Heart left ventricle (tissue), 16 donors: ENCODE results near the gene TMEM237. TPM values are rescaled to one million over a fixed set of nuclear protein-coding genes. Genes with fewer than 3 reads are reported as not detected.

Source experiments
- ATAC-seq, 4 donors: fragments of 200-7000 bp; cut with Tn5 transposase; one replicate each; pipeline ENCODE4 v1.9.1; 2020 to 2022; ENCODE audit warnings: moderate library complexity in 4 of 4, mild to moderate bottlenecking in 3 of 4, moderate number of reproducible peaks in 1 of 4
- DNase-seq, 5 donors: peaks; one replicate each; pipeline ENCODE4 v3.0.0-alpha.2; 2020
- H3K27ac ChIP-seq, 12 donors: fragments of 200-600 bp; sonication (generic) in 4 of 12; one replicate each; pipeline versions ENCODE4 v1.5.0 to v1.8.0; 2016 to 2022; ENCODE audit warnings: mild to moderate bottlenecking in 2 of 12
- H3K27me3 ChIP-seq, 9 donors: fragments of 200-600 bp; sonication (generic) in 2 of 9; one replicate each; pipeline versions ENCODE4 v1.5.1 to v1.8.0; 2016 to 2022; ENCODE audit warnings: mild to moderate bottlenecking in 3 of 9
- H3K36me3 ChIP-seq, 9 donors: fragments of 200-600 bp; sonication (generic) in 2 of 9; one replicate each; pipeline versions ENCODE4 v1.5.0 to v1.8.0; 2018 to 2022; ENCODE audit warnings: mild to moderate bottlenecking in 2 of 9
- H3K4me1 ChIP-seq, 12 donors: fragments of 200-600 bp; sonication (generic) in 4 of 12; one replicate each; pipeline versions ENCODE4 v1.5.0 to v1.8.0; 2016 to 2022; ENCODE audit warnings: mild to moderate bottlenecking in 3 of 12
- H3K4me3 ChIP-seq, 12 donors: fragments of 200-600 bp; sonication (generic) in 4 of 12; one replicate each; pipeline versions ENCODE4 v1.5.0 to v1.8.0; 2017 to 2022; ENCODE audit warnings: mild to moderate bottlenecking in 9 of 12, moderate library complexity in 4 of 12
- H3K9me3 ChIP-seq, 12 donors: fragments of 200-600 bp; sonication (generic) in 4 of 12; one replicate each; pipeline versions ENCODE4 v1.5.0 to v1.8.0; 2016 to 2022; ENCODE audit warnings: mild to moderate bottlenecking in 1 of 12
- CTCF ChIP-seq, 12 donors: fragments of 200-600 bp; sonication (generic) in 4 of 12; IDR thresholded peaks; one replicate each; pipeline versions ENCODE4 v1.5.0 to v1.8.0; 2018 to 2022; ENCODE audit warnings: antibody characterized with exemption in 12 of 12, mild to moderate bottlenecking in 5 of 12
- POLR2A ChIP-seq, 2 donors: fragments of 450-650 bp; IDR thresholded peaks; one replicate each; pipeline ENCODE4 v1.6.1; 2017; ENCODE audit warnings: antibody characterized with exemption in 2 of 2, mild to moderate bottlenecking in 2 of 2, moderate library complexity in 2 of 2
- WGBS, 4 donors: extraction: QIAGEN DNeasy Blood & Tissue Kit in 2 of 4; methylation state at CpG; one replicate each; pipeline versions ENCODE4 v1.1.5 to v1.1.7; 2013 to 2018; 5-methylcytosine and 5-hydroxymethylcytosine counted together
- intact Hi-C, 10 donors: fragments of 100-400 bp; cut with DNase I; formaldehyde crosslinking; loops; one replicate each; pipeline versions ENCODE4 v1.11.1 to v1.14.2; 2022
- polyA plus RNA-seq, 2 donors: library from polyadenylated mRNA; stranded (reverse); fragments of 200-250 nt; gene quantifications; one replicate each; pipeline ENCODE4 v1.2.3, GENCODE V29; 2013
- total RNA-seq, 9 donors: library from RNA; depleted of rRNA in 2 of 9; stranded (reverse); fragments of >200 nt in 2 of 9; fragmentation: NEBNext Ultra II Directional in 3 of 9; extraction: Animal tissue kit (Norgen Biotek cat#: 25700) in 3 of 9; gene quantifications; one replicate each; pipeline versions ENCODE4 v1.1.0 to v1.2.4, GENCODE V29; 2016 to 2023
- donor health status: ischemic (EF 13 %, LVEDD 7.1; RV severe dilation, severe dysfunction).
- donor health status: healthy with polysubstance abuse.
- donor health status: DM: no; HTN: yes; CAD: no.
- donor health status: DM: no; HTN: no; CAD: no.
- donor health status: ischemic (EF 25% LVEDD 6.9; RV normal size, moderate dysfunction).
- donor health status: ischemic (EF 25% LVEDD 5.7; RV mildly dilated, moderate dysfunction).
- donor health status: healthy.
- donor health status: DM: yes; HTN: yes; CAD: no.
- donor health status: ischemic (EF 35%, LVEDD 5.7; RV mildly dilated, moderate dysfunction).
- donor health status: nonischemic (EF 11% LVEDD 7.7; RV severe dilation, severe dysfunction).
- donor health status: DM: yes; HTN: yes; CAD: no.
- donor health status: PGD.
- donor health status: ischemic (EF 29% LVEDD 5.4; RV normal size, mild dysfunction).
- donor health status: nonischemic (EF 23%, LVEDD 6.1; RV moderate dilation, normal function).

Gene TMEM237
- total and polyA plus RNA-seq, 11 donors, result 9.5 to 25.2 (median 17.1) TPM

GRCh38 chr2:201574766-201575165, 68.5 kb downstream of the TMEM237 start:
- WGBS, 4 donors, result 68 to 82% (median 82%) methylated on average over 1 of the region's 1 CpG
- no peak overlapping the region for H3K27ac ChIP-seq
- DNase-seq, result no peak
- intact Hi-C loops, result no loop called here
- no peak overlapping the region for H3K4me3 ChIP-seq
- H3K4me1 ChIP-seq, result peaks cover 0 to 12% (median 0%) of the 10 kb centered on the region in 12 donors
- H3K36me3 ChIP-seq, result peaks cover 0 to 3% (median 0%) of the 10 kb centered on the region in 9 donors
- no peak for TF ChIP-seq POLR2A (IDR thresholded peaks at IDR 0.05)
- no peak for TF ChIP-seq CTCF (IDR thresholded peaks at IDR 0.05)
- ATAC-seq, result no peak
- H3K9me3 ChIP-seq, result no peaks in the 10 kb centered on the region
- no peaks in the 10 kb centered on the region for H3K27me3 ChIP-seq

DNA sequence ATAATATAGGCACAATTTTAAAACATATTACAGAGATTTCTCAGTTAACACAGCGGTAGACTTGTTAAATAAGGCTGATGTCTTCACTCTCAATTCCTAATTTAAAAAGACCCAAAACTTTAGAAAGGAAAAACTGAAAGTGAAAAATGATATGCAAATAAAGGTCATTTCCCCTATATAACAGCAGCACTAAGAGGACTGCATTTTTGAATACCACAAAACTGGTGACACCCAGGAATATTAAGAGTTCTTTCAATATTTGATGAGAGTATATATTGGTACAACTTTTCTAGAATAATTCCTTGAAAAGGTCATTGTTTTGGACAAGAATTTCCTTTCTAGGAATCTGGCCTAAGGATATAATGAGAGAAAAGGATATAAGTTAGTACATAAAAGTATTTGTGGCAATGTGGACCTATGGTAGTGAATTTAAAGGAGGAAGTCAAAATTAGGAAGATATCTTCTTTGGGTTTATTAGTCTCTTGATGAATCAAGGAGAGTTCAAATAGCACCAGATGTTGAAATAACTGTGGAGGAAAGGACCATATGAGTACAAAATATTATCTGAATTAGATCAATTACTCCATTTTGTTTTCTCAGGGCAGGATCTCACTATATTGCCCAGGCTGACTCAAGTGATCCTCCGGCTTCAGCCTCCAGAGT, 70.3 kb downstream of the TMEM237 start:
- 91 to 97% (median 93%) methylated on average over 2 of the region's 2 CpGs for WGBS, 4 donors
- no peak for ATAC-seq
- Histone ChIP-seq H3K27me3 (no peaks in the 10 kb centered on the region), H3K4me3 (no peak overlapping the region), H3K9me3 (no peaks in the 10 kb centered on the region), H3K4me1 (peaks cover 0 to 12% (median 0%) of the 10 kb centered on the region in 12 donors), H3K36me3 (peaks cover 0 to 3% (median 0%) of the 10 kb centered on the region in 9 donors), H3K27ac (peak overlapping the region in 1 of 12 donors; percentile 44)
- intact Hi-C loops, result no loop called here
- no peak for DNase-seq
- TF ChIP-seq POLR2A (IDR thresholded peaks at IDR 0.05) (no peak), CTCF (IDR thresholded peaks at IDR 0.05) (no peak)

Other genes with a start within 250 kb of the TMEM237 start
- 100 to 1,000 TPM; 110 to 201 (median 146) TPM for gene TRAK2, start 192.0 kb downstream of the TMEM237 start, total RNA-seq
- gene TRAK2, start 192.0 kb downstream of the TMEM237 start, polyA plus RNA-seq, result 10 to 100 TPM; 41.2 to 41.9 TPM
- gene STRADB, start 191.8 kb downstream of the TMEM237 start, total RNA-seq, result 100 to 1,000 TPM in 1 of 9 donors, 10 to 100 TPM in 8; 45.0 to 105 (median 57.9) TPM
- gene STRADB, start 191.8 kb downstream of the TMEM237 start, polyA plus RNA-seq, result 10 to 100 TPM; 28.6 to 59.9 TPM
- gene MPP4, start 55.1 kb upstream of the TMEM237 start, total RNA-seq, result under 1 TPM in 2 of 9 donors, not detected in 7; 0.24 to 0.25 TPM
- under 1 TPM in 1 of 2 donors, not detected in 1; 0.24 TPM for gene MPP4, start 55.1 kb upstream of the TMEM237 start, polyA plus RNA-seq
- gene ALS2, start 137.4 kb upstream of the TMEM237 start, total RNA-seq, result 10 to 100 TPM; 24.8 to 45.1 (median 35.8) TPM
- 10 to 100 TPM; 12.3 to 18.5 TPM for gene ALS2, start 137.4 kb upstream of the TMEM237 start, polyA plus RNA-seq
- gene CDK15, start 163.0 kb upstream of the TMEM237 start, total RNA-seq, result under 1 TPM in 6 of 9 donors, not detected in 3; 0.07 to 0.50 (median 0.21) TPM
- gene CDK15, start 163.0 kb upstream of the TMEM237 start, polyA plus RNA-seq, result under 1 TPM; 0.08 to 0.18 TPM